Mesenchymal stem cell (in vitro differentiated cells and primary cell): ENCODE results near the gene PRADC1.

ENCODE experiments used
- DNase-seq: peaks from one replicate; pipeline ENCODE4 v3.0.0-alpha.2; 2013
- H2AFZ ChIP-seq: one replicate; pipeline ENCODE4 v1.6.1; 2013; ENCODE audit warnings: low read depth, mild to moderate bottlenecking, control low read depth, inconsistent platforms, low read length, moderate library complexity
- H2AK5ac ChIP-seq: 2 replicates; pipeline ENCODE4 v1.6.1; 2013; ENCODE audit warnings: low read length, moderate library complexity, mild to moderate bottlenecking, inconsistent platforms; ENCODE audit not compliant: severe bottlenecking
- H2BK120ac ChIP-seq: one replicate; pipeline ENCODE4 v1.6.1; 2013; ENCODE audit warnings: low read depth, mild to moderate bottlenecking, inconsistent platforms, low read length, moderate library complexity
- H2BK12ac ChIP-seq, 2 experiments: one replicate each; pipeline ENCODE4 v1.6.1; 2013; ENCODE audit warnings: inconsistent platforms in 2 of 2, low read length in 2 of 2, mild to moderate bottlenecking in 2 of 2, moderate library complexity in 2 of 2, control low read depth in 1 of 2
- H2BK15ac ChIP-seq: one replicate; pipeline ENCODE4 v1.6.1; 2013; ENCODE audit warnings: mild to moderate bottlenecking, low read depth, inconsistent platforms; ENCODE audit not compliant: poor library complexity, severe bottlenecking
- H2BK5ac ChIP-seq: 2 replicates; pipeline ENCODE4 v1.6.1; 2013; ENCODE audit warnings: low read depth, mild to moderate bottlenecking, low read length, control low read depth, inconsistent platforms; ENCODE audit not compliant: poor library complexity, severe bottlenecking
- H3K14ac ChIP-seq, 2 experiments: one replicate each; pipeline ENCODE4 v1.6.1; 2013; ENCODE audit warnings: inconsistent platforms in 2 of 2, low read length in 2 of 2, control low read depth in 1 of 2, mild to moderate bottlenecking in 1 of 2, moderate library complexity in 1 of 2
- H3K18ac ChIP-seq, 2 experiments: one replicate each; pipeline ENCODE4 v1.6.1; 2013; ENCODE audit warnings: inconsistent platforms in 2 of 2, low read length in 2 of 2, control low read depth in 1 of 2, low read depth in 1 of 2, mild to moderate bottlenecking in 1 of 2
- H3K23ac ChIP-seq, 2 experiments: one replicate each; pipeline ENCODE4 v1.6.1; 2013; ENCODE audit warnings: inconsistent platforms in 2 of 2, low read length in 2 of 2, mild to moderate bottlenecking in 2 of 2, moderate library complexity in 2 of 2, control low read depth in 1 of 2
- H3K27ac ChIP-seq: 2 replicates; pipeline ENCODE4 v1.5.1; 2013; ENCODE audit warnings: mild to moderate bottlenecking, moderate library complexity, low read length, control low read depth, inconsistent platforms; ENCODE audit not compliant: poor library complexity, severe bottlenecking
- H3K27me3 ChIP-seq, 2 experiments: 2 replicates each; pipeline versions ENCODE4 v1.6.1 to v1.7.0; 2013; ENCODE audit warnings: low read length in 2 of 2, mild to moderate bottlenecking in 2 of 2, moderate library complexity in 2 of 2, control low read depth in 1 of 2, inconsistent platforms in 1 of 2; ENCODE audit not compliant: control insufficient read depth in 1 of 2, insufficient read depth in 1 of 2
- H3K36me3 ChIP-seq, 2 experiments: 2 replicates each; pipeline versions ENCODE4 v1.6.1 to v1.7.0; 2013; ENCODE audit warnings: low read length in 2 of 2, control low read depth in 1 of 2, inconsistent platforms in 1 of 2, low read depth in 1 of 2, mild to moderate bottlenecking in 1 of 2; ENCODE audit not compliant: insufficient read depth in 2 of 2, control insufficient read depth in 1 of 2
- H3K4ac ChIP-seq, 2 experiments: one replicate each; pipeline ENCODE4 v1.6.1; 2013; ENCODE audit warnings: inconsistent platforms in 2 of 2, low read length in 2 of 2, mild to moderate bottlenecking in 2 of 2, moderate library complexity in 2 of 2, control low read depth in 1 of 2, low read depth in 1 of 2
- H3K4me1 ChIP-seq: 2 replicates; pipeline ENCODE4 v1.6.1; 2013; ENCODE audit warnings: low read depth, low read length, control low read depth; ENCODE audit not compliant: control insufficient read depth, insufficient read depth
- H3K4me2 ChIP-seq: 2 replicates; pipeline ENCODE4 v1.6.1; 2013; ENCODE audit warnings: low read length, mild to moderate bottlenecking, inconsistent platforms; ENCODE audit not compliant: poor library complexity, severe bottlenecking
- H3K4me3 ChIP-seq, 2 experiments: 2 replicates each; pipeline versions ENCODE4 v1.5.1 to v1.7.0; 2013; ENCODE audit warnings: low read length in 2 of 2, mild to moderate bottlenecking in 2 of 2, control low read depth in 1 of 2, low read depth in 1 of 2; ENCODE audit not compliant: insufficient read depth in 1 of 2
- H3K79me1 ChIP-seq: replicated peaks from 2 replicates; pipeline ENCODE4 v1.6.1; 2013; ENCODE audit warnings: mild to moderate bottlenecking, control low read depth, low read length, inconsistent platforms; ENCODE audit not compliant: poor library complexity, severe bottlenecking
- H3K9ac ChIP-seq: 2 replicates; pipeline ENCODE4 v1.7.0; 2013; ENCODE audit warnings: mild to moderate bottlenecking, low read length, moderate library complexity
- H3K9me3 ChIP-seq: 2 replicates; pipeline ENCODE4 v1.7.0; 2013; ENCODE audit warnings: mild to moderate bottlenecking, low read length; ENCODE audit not compliant: control insufficient read depth
- H4K8ac ChIP-seq: one replicate; pipeline ENCODE4 v1.6.1; 2013; ENCODE audit warnings: inconsistent platforms, mild to moderate bottlenecking, low read length, moderate library complexity
- H4K91ac ChIP-seq: one replicate; pipeline ENCODE4 v1.6.1; 2013; ENCODE audit warnings: mild to moderate bottlenecking, low read length, inconsistent platforms
- WGBS: methylation state at CpG from one replicate; pipeline ENCODE4 v1.1.7; 2013; ENCODE audit warnings: mixed read lengths; 5-methylcytosine and 5-hydroxymethylcytosine counted together

Gene PRADC1

GRCh38 chr2:73197579-73197978, 35.5 kb downstream of the PRADC1 start:
- H3K18ac ChIP-seq = no peak overlapping the region
- H2BK12ac ChIP-seq = no peak overlapping the region
- H2AFZ ChIP-seq = no peak overlapping the region
- no peaks in the 10 kb centered on the region for H3K9me3 ChIP-seq
- no peak overlapping the region for H3K14ac ChIP-seq
- H4K91ac ChIP-seq = no peak overlapping the region
- no peak overlapping the region for H3K4me3 ChIP-seq
- H3K4ac ChIP-seq = no peak overlapping the region
- peaks cover 45 to 53% of the 10 kb centered on the region in 2 experiments for H3K27me3 ChIP-seq
- H3K79me1 ChIP-seq = no peaks in the 10 kb centered on the region
- H3K23ac ChIP-seq = no peak overlapping the region
- no peak overlapping the region for H3K4me2 ChIP-seq
- DNase-seq = no peak
- no peak overlapping the region for H3K27ac ChIP-seq
- peaks cover 6% of the 10 kb centered on the region for H3K4me1 ChIP-seq
- no peak overlapping the region for H2BK120ac ChIP-seq
- no peak overlapping the region for H2BK15ac ChIP-seq
- H2AK5ac ChIP-seq = no peak overlapping the region
- no peak overlapping the region for H2BK5ac ChIP-seq
- no peaks in the 10 kb centered on the region for H3K36me3 ChIP-seq
- no peak overlapping the region for H3K9ac ChIP-seq
- H4K8ac ChIP-seq = no peak overlapping the region

- H3K18ac ChIP-seq = no peak overlapping the region
- no peaks in the 10 kb centered on the region for H3K36me3 ChIP-seq
- H3K14ac ChIP-seq = no peak overlapping the region
- no peaks in the 10 kb centered on the region for H3K79me1 ChIP-seq
- no peak overlapping the region for H3K4me2 ChIP-seq
- H3K4me1 ChIP-seq = no peaks in the 10 kb centered on the region
- no peak overlapping the region for H2BK120ac ChIP-seq
- DNase-seq = no peak
- no peak overlapping the region for H3K4ac ChIP-seq
- no peak overlapping the region for H2BK15ac ChIP-seq
- no peak overlapping the region for H2BK5ac ChIP-seq
- no peak overlapping the region for H4K91ac ChIP-seq
- WGBS = 100% methylated on average over 1 of the region's 2 CpGs
- no peak overlapping the region for H3K4me3 ChIP-seq
- H3K9ac ChIP-seq = no peak overlapping the region
- no peak overlapping the region for H4K8ac ChIP-seq
- H2BK12ac ChIP-seq = no peak overlapping the region
- no peak overlapping the region for H3K27ac ChIP-seq
- no peak overlapping the region for H2AK5ac ChIP-seq
- H2AFZ ChIP-seq = no peak overlapping the region
- peaks cover 54 to 72% of the 10 kb centered on the region in 2 experiments for H3K27me3 ChIP-seq
- no peak overlapping the region for H3K23ac ChIP-seq
- H3K9me3 ChIP-seq = peaks cover 7% of the 10 kb centered on the region
These were observed 45.5 kb downstream of the PRADC1 start for GRCh38 chr2:73187549-73187948.

GRCh38 chr2:73185965-73186364, 47.1 kb downstream of the PRADC1 start:
- peaks cover 7% of the 10 kb centered on the region for H3K9me3 ChIP-seq
- H2BK120ac ChIP-seq = no peak overlapping the region
- H4K8ac ChIP-seq = no peak overlapping the region
- 82% methylated on average over 1 of the region's 2 CpGs for WGBS
- no peak overlapping the region for H3K23ac ChIP-seq
- H3K18ac ChIP-seq = no peak overlapping the region
- H4K91ac ChIP-seq = no peak overlapping the region
- no peak overlapping the region for H3K14ac ChIP-seq
- no peak overlapping the region for H2BK5ac ChIP-seq
- H3K4ac ChIP-seq = no peak overlapping the region
- no peaks in the 10 kb centered on the region for H3K36me3 ChIP-seq
- no peak overlapping the region for H2AFZ ChIP-seq
- no peak for DNase-seq
- no peaks in the 10 kb centered on the region for H3K79me1 ChIP-seq
- no peak overlapping the region for H3K27ac ChIP-seq
- no peak overlapping the region for H2AK5ac ChIP-seq
- no peaks in the 10 kb centered on the region for H3K4me1 ChIP-seq
- H3K4me3 ChIP-seq = no peak overlapping the region
- H2BK15ac ChIP-seq = no peak overlapping the region
- H3K27me3 ChIP-seq = peaks cover 49 to 66% of the 10 kb centered on the region in 2 experiments
- no peak overlapping the region for H2BK12ac ChIP-seq
- no peak overlapping the region for H3K4me2 ChIP-seq
- H3K9ac ChIP-seq = no peak overlapping the region
